Measurements from ENCODE around the gene SPATA2.

DNA sequence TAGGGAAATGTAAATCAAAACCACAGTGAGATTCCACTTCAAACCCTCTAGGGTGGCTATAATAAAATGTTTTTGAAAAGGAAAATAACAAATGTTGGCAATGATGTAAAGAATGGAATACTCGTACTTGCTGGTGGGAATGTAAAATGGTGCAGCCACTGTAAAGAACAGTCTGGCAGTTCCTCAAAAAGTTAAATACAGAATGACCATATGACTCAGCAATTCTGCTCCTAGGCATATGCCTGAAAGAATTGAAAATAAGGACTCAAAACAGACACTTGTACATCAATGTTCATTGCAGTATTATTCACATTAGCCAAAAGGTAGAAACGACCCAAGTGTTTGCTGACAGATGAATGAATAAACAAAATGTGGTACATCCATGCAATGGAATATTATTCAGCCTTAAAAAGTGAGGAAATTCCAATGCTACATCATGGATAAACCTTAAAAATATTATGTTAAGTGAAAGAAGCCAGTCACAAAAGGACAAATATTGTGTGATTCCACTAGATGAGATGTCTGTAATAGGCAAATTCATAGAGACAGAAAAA is 10.6 kb upstream of the SPATA2 start:
- no peak for TF ChIP-seq POLR2AphosphoS5 (IDR thresholded peaks at IDR 0.05; ENCODE audit: low read depth)
- TF ChIP-seq, protein P1, sequence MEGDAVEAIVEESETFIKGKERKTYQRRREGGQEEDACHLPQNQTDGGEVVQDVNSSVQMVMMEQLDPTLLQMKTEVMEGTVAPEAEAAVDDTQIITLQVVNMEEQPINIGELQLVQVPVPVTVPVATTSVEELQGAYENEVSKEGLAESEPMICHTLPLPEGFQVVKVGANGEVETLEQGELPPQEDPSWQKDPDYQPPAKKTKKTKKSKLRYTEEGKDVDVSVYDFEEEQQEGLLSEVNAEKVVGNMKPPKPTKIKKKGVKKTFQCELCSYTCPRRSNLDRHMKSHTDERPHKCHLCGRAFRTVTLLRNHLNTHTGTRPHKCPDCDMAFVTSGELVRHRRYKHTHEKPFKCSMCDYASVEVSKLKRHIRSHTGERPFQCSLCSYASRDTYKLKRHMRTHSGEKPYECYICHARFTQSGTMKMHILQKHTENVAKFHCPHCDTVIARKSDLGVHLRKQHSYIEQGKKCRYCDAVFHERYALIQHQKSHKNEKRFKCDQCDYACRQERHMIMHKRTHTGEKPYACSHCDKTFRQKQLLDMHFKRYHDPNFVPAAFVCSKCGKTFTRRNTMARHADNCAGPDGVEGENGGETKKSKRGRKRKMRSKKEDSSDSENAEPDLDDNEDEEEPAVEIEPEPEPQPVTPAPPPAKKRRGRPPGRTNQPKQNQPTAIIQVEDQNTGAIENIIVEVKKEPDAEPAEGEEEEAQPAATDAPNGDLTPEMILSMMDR (conservative IDR thresholded peaks at IDR 0.05; ENCODE audit: low read depth in 2 of 2) = no peak
- TF ChIP-seq NANOG (IDR thresholded peaks at IDR 0.05; ENCODE audit: borderline replicate concordance) = no peak
- TF ChIP-seq EZH2 (IDR thresholded peaks at IDR 0.05; ENCODE audit: low read depth, unreplicated experiment) = no peak
- no peak for TF ChIP-seq ZNF114 (CRISPR knock-in tag; IDR thresholded peaks at IDR 0.05)
- TF ChIP-seq STAT1 (IDR thresholded peaks at IDR 0.05; ENCODE audit: unreplicated experiment) = no peak
- TF ChIP-seq CREB1 (CRISPR knock-in tag; IDR thresholded peaks at IDR 0.05; ENCODE audit: low read depth) = no peak
- no peak for TF ChIP-seq EZH2phosphoT487 (IDR thresholded peaks at IDR 0.05; ENCODE audit: unreplicated experiment)
- TF ChIP-seq ZNF331 (CRISPR knock-in tag; IDR thresholded peaks at IDR 0.05; ENCODE audit: low read depth) = no peak
- TF ChIP-seq, protein P2, sequence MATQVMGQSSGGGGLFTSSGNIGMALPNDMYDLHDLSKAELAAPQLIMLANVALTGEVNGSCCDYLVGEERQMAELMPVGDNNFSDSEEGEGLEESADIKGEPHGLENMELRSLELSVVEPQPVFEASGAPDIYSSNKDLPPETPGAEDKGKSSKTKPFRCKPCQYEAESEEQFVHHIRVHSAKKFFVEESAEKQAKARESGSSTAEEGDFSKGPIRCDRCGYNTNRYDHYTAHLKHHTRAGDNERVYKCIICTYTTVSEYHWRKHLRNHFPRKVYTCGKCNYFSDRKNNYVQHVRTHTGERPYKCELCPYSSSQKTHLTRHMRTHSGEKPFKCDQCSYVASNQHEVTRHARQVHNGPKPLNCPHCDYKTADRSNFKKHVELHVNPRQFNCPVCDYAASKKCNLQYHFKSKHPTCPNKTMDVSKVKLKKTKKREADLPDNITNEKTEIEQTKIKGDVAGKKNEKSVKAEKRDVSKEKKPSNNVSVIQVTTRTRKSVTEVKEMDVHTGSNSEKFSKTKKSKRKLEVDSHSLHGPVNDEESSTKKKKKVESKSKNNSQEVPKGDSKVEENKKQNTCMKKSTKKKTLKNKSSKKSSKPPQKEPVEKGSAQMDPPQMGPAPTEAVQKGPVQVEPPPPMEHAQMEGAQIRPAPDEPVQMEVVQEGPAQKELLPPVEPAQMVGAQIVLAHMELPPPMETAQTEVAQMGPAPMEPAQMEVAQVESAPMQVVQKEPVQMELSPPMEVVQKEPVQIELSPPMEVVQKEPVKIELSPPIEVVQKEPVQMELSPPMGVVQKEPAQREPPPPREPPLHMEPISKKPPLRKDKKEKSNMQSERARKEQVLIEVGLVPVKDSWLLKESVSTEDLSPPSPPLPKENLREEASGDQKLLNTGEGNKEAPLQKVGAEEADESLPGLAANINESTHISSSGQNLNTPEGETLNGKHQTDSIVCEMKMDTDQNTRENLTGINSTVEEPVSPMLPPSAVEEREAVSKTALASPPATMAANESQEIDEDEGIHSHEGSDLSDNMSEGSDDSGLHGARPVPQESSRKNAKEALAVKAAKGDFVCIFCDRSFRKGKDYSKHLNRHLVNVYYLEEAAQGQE (IDR thresholded peaks at IDR 0.05; ENCODE audit: unreplicated experiment) = no peak
- TF ChIP-seq, protein P3, sequence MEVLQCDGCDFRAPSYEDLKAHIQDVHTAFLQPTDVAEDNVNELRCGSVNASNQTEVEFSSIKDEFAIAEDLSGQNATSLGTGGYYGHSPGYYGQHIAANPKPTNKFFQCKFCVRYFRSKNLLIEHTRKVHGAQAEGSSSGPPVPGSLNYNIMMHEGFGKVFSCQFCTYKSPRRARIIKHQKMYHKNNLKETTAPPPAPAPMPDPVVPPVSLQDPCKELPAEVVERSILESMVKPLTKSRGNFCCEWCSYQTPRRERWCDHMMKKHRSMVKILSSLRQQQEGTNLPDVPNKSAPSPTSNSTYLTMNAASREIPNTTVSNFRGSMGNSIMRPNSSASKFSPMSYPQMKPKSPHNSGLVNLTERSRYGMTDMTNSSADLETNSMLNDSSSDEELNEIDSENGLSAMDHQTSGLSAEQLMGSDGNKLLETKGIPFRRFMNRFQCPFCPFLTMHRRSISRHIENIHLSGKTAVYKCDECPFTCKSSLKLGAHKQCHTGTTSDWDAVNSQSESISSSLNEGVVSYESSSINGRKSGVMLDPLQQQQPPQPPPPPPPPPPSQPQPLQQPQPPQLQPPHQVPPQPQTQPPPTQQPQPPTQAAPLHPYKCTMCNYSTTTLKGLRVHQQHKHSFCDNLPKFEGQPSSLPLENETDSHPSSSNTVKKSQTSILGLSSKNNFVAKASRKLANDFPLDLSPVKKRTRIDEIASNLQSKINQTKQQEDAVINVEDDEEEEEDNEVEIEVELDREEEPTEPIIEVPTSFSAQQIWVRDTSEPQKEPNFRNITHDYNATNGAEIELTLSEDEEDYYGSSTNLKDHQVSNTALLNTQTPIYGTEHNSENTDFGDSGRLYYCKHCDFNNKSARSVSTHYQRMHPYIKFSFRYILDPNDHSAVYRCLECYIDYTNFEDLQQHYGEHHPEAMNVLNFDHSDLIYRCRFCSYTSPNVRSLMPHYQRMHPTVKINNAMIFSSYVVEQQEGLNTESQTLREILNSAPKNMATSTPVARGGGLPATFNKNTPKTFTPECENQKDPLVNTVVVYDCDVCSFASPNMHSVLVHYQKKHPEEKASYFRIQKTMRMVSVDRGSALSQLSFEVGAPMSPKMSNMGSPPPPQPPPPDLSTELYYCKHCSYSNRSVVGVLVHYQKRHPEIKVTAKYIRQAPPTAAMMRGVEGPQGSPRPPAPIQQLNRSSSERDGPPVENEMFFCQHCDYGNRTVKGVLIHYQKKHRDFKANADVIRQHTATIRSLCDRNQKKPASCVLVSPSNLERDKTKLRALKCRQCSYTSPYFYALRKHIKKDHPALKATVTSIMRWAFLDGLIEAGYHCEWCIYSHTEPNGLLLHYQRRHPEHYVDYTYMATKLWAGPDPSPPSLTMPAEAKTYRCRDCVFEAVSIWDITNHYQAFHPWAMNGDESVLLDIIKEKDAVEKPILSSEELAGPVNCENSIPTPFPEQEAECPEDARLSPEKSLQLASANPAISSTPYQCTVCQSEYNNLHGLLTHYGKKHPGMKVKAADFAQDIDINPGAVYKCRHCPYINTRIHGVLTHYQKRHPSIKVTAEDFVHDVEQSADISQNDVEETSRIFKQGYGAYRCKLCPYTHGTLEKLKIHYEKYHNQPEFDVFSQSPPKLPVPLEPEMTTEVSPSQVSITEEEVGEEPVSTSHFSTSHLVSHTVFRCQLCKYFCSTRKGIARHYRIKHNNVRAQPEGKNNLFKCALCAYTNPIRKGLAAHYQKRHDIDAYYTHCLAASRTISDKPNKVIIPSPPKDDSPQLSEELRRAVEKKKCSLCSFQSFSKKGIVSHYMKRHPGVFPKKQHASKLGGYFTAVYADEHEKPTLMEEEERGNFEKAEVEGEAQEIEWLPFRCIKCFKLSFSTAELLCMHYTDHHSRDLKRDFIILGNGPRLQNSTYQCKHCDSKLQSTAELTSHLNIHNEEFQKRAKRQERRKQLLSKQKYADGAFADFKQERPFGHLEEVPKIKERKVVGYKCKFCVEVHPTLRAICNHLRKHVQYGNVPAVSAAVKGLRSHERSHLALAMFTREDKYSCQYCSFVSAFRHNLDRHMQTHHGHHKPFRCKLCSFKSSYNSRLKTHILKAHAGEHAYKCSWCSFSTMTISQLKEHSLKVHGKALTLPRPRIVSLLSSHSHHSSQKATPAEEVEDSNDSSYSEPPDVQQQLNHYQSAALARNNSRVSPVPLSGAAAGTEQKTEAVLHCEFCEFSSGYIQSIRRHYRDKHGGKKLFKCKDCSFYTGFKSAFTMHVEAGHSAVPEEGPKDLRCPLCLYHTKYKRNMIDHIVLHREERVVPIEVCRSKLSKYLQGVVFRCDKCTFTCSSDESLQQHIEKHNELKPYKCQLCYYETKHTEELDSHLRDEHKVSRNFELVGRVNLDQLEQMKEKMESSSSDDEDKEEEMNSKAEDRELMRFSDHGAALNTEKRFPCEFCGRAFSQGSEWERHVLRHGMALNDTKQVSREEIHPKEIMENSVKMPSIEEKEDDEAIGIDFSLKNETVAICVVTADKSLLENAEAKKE (CRISPR knock-in tag; IDR thresholded peaks at IDR 0.05) = no peak
